ENCODE data around the gene DEPP1. TPM values are rescaled to one million over a fixed set of nuclear protein-coding genes. Genes with fewer than 3 reads are reported as not detected.
"Not testable (repeated sequence)": the region's sequence is repeated elsewhere in the genome, so short reads cannot be mapped to it uniquely, and the experiment has no call there.

Gene DEPP1
- total RNA-seq = 0.26 and 1.0 TPM in 2 replicates

DNA sequence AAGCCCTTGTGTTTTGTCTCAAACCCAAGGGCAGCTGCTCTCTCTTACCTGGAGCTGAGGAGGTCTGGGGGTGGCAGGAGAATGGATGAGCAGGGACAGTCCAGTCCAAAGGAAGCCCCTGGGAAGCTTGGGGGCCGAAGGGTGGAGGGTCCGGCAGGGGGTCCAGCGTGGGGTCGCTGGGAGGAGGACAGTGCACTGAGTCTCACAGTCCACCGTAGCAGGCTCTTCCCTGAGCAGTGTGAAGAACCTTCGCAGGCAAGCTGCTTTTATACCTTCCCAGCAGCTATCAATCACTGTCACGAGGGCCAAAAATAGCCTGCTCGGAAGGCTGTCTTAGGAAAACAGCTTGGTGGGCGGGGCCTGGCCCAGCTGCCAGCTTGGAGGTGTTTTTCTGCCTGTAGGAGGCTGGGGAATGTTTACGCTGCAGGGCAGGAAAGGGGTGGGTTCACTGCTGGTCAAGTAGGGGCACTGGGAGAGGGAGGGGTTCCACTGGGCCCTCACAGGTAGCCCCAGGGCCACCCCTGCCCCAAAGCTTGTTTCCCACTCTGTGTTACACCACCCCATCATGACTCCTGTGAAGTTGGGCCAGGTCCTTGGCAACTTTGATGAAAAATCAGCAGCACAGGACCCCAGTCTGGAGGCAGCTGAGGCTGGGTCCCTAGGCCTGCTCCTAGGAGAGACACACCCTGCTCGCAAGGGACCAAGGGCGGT is at the start of gene DEPP1:
TSS of gene DEPP1 (minus strand) at position 240 of the 711 bp plus-strand sequence. CDS start 779 bp downstream, outside the sequence.
- Histone ChIP-seq H3K27me3 (ENCODE audit: control insufficient read depth, insufficient read depth, low read length) (no peaks in the 10 kb centered on the region), H3K4me3 (ENCODE audit: low read depth, low read length) (peak within 1 kb of the TSS; percentile 15), H3K36me3 (ENCODE audit: control insufficient read depth, insufficient read depth, low read length) (no peaks in the 10 kb centered on the region)
- no peak for FAIRE-seq
- DNase-seq (ENCODE audit: low read depth) = peak; percentile 81
- peak; percentile 14 for TF ChIP-seq CTCF (IDR thresholded peaks at IDR 0.05; ENCODE audit: insufficient read depth, low read length, severe bottlenecking)

DNA sequence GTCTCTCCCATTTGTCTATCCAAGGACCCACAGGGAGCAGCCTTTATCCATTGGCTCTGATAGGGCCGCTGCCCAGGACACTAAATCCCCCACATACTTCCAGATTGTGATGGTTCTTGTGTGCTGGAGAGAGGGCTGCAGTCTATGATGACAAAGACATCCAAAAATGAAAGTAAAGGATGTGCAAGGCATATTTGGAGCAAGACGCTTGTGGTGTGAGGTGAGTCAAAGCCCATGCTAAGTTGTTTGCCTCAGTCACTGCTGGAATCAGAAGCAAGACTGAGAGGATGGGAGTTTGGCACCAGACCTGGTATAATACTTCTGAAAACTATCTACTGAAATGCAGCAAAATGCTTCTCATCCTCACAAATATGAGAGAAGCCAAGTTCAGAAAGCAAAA is 44.8 kb upstream of the DEPP1 start:
- no peak for FAIRE-seq
- no peaks in the 10 kb centered on the region for H3K36me3 ChIP-seq (ENCODE audit: control insufficient read depth, insufficient read depth, low read length)
- no peaks in the 10 kb centered on the region for H3K27me3 ChIP-seq (ENCODE audit: control insufficient read depth, insufficient read depth, low read length)
- H3K4me3 ChIP-seq (ENCODE audit: low read depth, low read length) = no peak overlapping the region
- TF ChIP-seq CTCF (IDR thresholded peaks at IDR 0.05; ENCODE audit: insufficient read depth, low read length, severe bottlenecking) = no peak
- DNase-seq (ENCODE audit: low read depth) = no peak

- DNase-seq (ENCODE audit: low read depth) (no peak), FAIRE-seq (no peak)
- TF ChIP-seq CTCF (IDR thresholded peaks at IDR 0.05; ENCODE audit: insufficient read depth, low read length, severe bottlenecking) = no peak
- H3K36me3 ChIP-seq (ENCODE audit: control insufficient read depth, insufficient read depth, low read length) = no peaks in the 10 kb centered on the region
- H3K27me3 ChIP-seq (ENCODE audit: control insufficient read depth, insufficient read depth, low read length) = no peaks in the 10 kb centered on the region
- H3K4me3 ChIP-seq (ENCODE audit: low read depth, low read length) = no peak overlapping the region
Observed at GRCh38 chr10:45015590-45015989, 37.0 kb upstream of the DEPP1 start.

- not testable (repeated sequence) for H3K36me3 ChIP-seq (ENCODE audit: control insufficient read depth, insufficient read depth, low read length); H3K4me3 ChIP-seq (ENCODE audit: low read depth, low read length); DNase-seq (ENCODE audit: low read depth); H3K27me3 ChIP-seq (ENCODE audit: control insufficient read depth, insufficient read depth, low read length); FAIRE-seq
Observed at GRCh38 chr10:45014557-45014956, 35.9 kb upstream of the DEPP1 start.

DNA sequence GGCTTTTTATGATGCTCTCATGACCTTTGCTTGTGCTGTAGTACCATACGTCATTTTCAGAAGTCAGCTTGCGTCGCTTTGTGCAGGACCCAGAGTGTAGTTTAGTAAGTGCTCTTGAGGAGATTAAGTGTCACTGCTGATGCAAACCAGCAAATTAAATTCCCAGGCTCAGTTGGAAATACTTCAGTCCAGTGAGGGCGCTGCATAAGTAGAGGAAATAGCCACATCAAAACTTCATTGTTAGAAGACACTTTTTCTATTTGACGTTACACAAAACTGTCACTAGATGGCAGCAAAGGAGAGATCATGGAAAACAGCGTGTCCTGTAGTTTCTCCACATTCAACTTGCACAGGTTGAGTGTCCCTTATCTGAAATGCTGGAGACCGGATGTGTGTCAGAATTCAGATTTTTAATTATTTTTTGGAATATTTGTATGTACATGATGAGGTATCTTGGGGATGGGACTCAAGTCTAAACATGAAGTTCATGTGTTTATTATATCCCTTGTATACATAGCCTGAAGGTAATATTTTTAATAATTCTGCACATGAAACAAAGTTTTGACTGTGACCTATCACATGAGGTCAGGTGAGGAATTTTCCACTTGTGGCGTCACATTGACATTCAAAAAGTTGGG is 30.0 kb upstream of the DEPP1 start:
- FAIRE-seq = peak; percentile 66
- peaks cover 1% of the 10 kb centered on the region for H3K36me3 ChIP-seq (ENCODE audit: control insufficient read depth, insufficient read depth, low read length)
- no peak overlapping the region for H3K4me3 ChIP-seq (ENCODE audit: low read depth, low read length)
- DNase-seq (ENCODE audit: low read depth) = peak; percentile 87
- peak; percentile 66 for TF ChIP-seq CTCF (IDR thresholded peaks at IDR 0.05; ENCODE audit: insufficient read depth, low read length, severe bottlenecking)
- no peaks in the 10 kb centered on the region for H3K27me3 ChIP-seq (ENCODE audit: control insufficient read depth, insufficient read depth, low read length)

DNA sequence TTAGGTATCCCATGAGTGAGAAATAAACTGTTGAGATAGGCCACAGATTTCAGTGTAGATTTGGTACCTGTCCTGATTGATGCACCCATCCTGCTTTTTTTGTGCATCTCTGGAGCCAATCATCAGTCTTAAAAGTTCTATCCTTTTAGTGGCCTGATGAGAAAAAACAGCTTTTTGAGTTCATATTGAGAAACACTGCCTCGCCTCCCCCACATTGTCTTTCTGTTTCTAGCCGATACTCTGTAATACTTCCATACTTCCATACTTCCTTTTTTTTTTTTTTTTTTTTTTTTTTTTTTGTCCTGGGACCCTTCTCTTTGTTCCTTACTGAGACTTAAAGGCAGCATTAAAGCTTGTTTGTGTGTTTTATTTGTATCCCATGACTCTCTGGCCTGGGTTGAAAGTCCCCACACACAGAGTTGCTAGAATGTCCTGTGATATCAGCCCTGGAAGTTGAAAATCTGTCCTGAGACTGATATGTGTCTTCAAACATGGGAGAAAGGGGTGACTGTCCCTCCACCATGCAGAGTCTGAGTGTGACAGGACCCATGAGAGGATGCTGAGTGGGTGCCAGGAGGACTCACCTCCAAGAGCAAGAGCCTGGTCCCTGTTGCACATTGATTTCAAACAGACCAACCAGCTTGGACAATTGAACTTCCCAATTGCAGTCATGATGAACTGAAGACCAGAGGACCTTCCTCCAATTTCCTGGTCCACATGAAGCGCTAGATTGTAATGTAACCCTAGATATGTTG is 27.8 kb upstream of the DEPP1 start:
- H3K27me3 ChIP-seq (ENCODE audit: control insufficient read depth, insufficient read depth, low read length) = no peaks in the 10 kb centered on the region
- DNase-seq (ENCODE audit: low read depth) = no peak
- H3K4me3 ChIP-seq (ENCODE audit: low read depth, low read length) = no peak overlapping the region
- H3K36me3 ChIP-seq (ENCODE audit: control insufficient read depth, insufficient read depth, low read length) = peaks cover 2% of the 10 kb centered on the region
- no peak for TF ChIP-seq CTCF (IDR thresholded peaks at IDR 0.05; ENCODE audit: insufficient read depth, low read length, severe bottlenecking)
- FAIRE-seq = peak; percentile 80
